ENCODE measurements around the gene KCTD21. TPM values are rescaled to one million over a fixed set of nuclear protein-coding genes. Genes with fewer than 3 reads are reported as not detected.

The KCTD21 gene
- polyA plus RNA-seq, 4 donors = 8.0 to 9.4 (median 8.4) TPM

- no peak for DNase-seq (ENCODE audit: low read depth in 4 of 4, low spot score in 3 of 4)
Observed at GRCh38 chr11:78219493-78220217, 31.2 kb upstream of the KCTD21 start.

GRCh38 chr11:78218707-78219492 lies 30.5 kb upstream of the KCTD21 start:
- no peak for DNase-seq (ENCODE audit: low read depth in 4 of 4, low spot score in 3 of 4)

- DNase-seq (ENCODE audit: low read depth in 4 of 4, low spot score in 3 of 4) = no peak
Observed at GRCh38 chr11:78217650-78218541, 29.5 kb upstream of the KCTD21 start.

- no peak for DNase-seq (ENCODE audit: low read depth in 4 of 4, low spot score in 3 of 4)
Observed at GRCh38 chr11:78216571-78217287, 28.3 kb upstream of the KCTD21 start.

- no peak for DNase-seq (ENCODE audit: low read depth in 4 of 4, low spot score in 3 of 4)
Observed at GRCh38 chr11:78216021-78216420, 27.6 kb upstream of the KCTD21 start.

- no peak for DNase-seq (ENCODE audit: low read depth in 4 of 4, low spot score in 3 of 4)
Observed at GRCh38 chr11:78214331-78215194, 26.1 kb upstream of the KCTD21 start.

GRCh38 chr11:78213526-78214330 lies 25.3 kb upstream of the KCTD21 start:
- no peak for DNase-seq (ENCODE audit: low read depth in 4 of 4, low spot score in 3 of 4)

- no peak for DNase-seq (ENCODE audit: low read depth in 4 of 4, low spot score in 3 of 4)
Observed at GRCh38 chr11:78212586-78213371, 24.4 kb upstream of the KCTD21 start.

- DNase-seq (ENCODE audit: low read depth in 4 of 4, low spot score in 3 of 4) = no peak
Observed at GRCh38 chr11:78211565-78211964, 23.1 kb upstream of the KCTD21 start.

- DNase-seq (ENCODE audit: low read depth in 4 of 4, low spot score in 3 of 4) = no peak
Observed at GRCh38 chr11:78210000-78210608, 21.7 kb upstream of the KCTD21 start.

- no peak for DNase-seq (ENCODE audit: low read depth in 4 of 4, low spot score in 3 of 4)
Observed at GRCh38 chr11:78209478-78209877, 21.1 kb upstream of the KCTD21 start.

- no peak for DNase-seq (ENCODE audit: low read depth in 4 of 4, low spot score in 3 of 4)
Observed at GRCh38 chr11:78208257-78209165, 20.1 kb upstream of the KCTD21 start.

- no peak for DNase-seq (ENCODE audit: low read depth in 4 of 4, low spot score in 3 of 4)
Observed at GRCh38 chr11:78207532-78208256, 19.3 kb upstream of the KCTD21 start.

GRCh38 chr11:78205691-78206090 lies 17.3 kb upstream of the KCTD21 start:
- DNase-seq (ENCODE audit: low read depth in 4 of 4, low spot score in 3 of 4) = no peak

GRCh38 chr11:78205256-78205655 lies 16.8 kb upstream of the KCTD21 start:
- DNase-seq (ENCODE audit: low read depth in 4 of 4, low spot score in 3 of 4) = no peak

GRCh38 chr11:78203184-78203583 lies 14.8 kb upstream of the KCTD21 start:
- DNase-seq (ENCODE audit: low read depth in 4 of 4, low spot score in 3 of 4) = no peak

Measured in left renal pelvis (tissue), 4 donors.